Umbilical cord (tissue), 2 donors: ENCODE data around the gene GUK1. TPM values are rescaled to one million over a fixed set of nuclear protein-coding genes. Genes with fewer than 3 reads are reported as not detected.
"Not testable (repeated sequence)": the region's sequence is repeated elsewhere in the genome, so short reads cannot be mapped to it uniquely, and the experiment has no call there.

Experiments
- DNase-seq: peaks from one replicate; pipeline ENCODE4 v3.0.0-alpha.2; 2015; ENCODE audit warnings: low spot score
- total RNA-seq: library from RNA; depleted of rRNA; stranded (reverse); fragments of >200 nt; gene quantifications from one replicate; pipeline ENCODE4 v1.2.3, GENCODE V29; 2014; ENCODE audit warnings: low replicate concordance; ENCODE audit not compliant: insufficient read depth

Gene GUK1
- total RNA-seq, 1 donor from 2014 or later: 239 TPM

DNA sequence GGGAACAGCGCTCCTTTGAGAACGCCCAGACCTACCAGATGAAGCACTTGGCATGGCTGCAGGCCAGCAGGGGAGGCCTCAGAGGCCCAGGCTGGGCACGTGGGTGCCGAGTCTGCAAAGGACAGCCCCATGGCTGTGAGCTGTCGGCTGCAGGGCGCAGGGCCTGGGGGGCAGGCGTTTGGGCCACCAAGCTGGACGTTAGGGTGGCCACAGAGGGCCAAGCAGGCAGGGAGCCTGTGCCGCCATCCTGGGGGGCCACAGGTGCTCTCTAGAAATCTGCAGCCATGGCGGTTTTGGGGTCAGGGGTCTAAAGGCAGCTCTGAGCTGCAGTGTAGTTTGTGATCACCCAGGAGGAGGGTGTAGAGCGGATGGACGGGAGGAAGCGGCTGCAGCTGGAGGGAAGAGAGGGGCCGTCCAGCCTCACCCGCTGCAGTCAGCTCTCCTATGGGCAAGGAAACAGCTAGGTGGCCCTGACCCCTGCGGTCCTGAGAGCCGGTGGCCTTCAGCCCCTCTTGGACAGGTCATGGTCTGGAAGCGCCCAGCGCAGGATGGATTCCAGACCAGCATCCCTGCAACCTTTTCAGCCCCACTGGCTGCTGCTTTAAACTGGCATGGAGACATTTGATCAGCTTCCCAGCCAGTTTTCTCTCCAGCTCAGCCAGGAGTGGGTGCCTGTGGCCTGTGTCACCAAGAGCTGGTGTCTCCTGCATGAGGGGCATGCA is 36.5 kb downstream of the GUK1 start:
- DNase-seq: no peak

GRCh38 chr1:228177183-228177475 is 37.0 kb downstream of the GUK1 start:
- DNase-seq: no peak

- no peak for DNase-seq
Measured at GRCh38 chr1:228177721-228178710, 37.9 kb downstream of the GUK1 start.

- no peak for DNase-seq
Measured at GRCh38 chr1:228178737-228179684, 38.9 kb downstream of the GUK1 start.

DNA sequence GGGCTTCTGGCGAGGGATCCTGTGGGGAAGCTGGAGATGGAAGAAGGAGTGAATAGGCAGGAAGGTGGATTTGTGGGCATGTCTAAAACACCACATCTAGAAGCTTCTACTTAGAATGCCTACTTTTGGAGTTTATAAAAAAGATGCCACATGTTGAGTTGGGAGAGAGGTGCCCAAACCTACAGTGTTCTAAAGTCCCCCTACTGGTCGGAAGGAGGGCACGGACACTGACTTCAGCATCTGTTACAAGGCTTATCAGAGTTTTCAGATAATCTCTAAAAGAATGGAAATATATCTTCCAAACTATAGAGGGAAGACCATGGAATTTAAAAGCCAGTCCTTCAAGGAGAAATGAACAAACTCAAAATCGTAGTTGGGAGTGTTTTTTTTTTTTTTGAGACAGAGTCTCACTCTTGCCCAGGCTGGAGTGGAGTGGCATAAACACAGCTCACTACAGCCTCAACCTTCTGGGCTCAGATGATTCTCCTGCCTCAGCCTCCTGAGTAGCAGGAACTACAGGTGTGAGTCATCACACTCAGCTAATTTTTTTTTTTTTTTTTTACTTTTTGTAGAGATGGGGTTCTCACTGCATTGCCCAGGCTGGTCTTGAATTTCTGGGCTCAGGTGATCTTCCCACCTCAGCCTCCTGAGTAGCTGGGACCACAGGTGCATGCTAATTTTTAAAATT is 40.3 kb downstream of the GUK1 start:
- DNase-seq: no peak

DNA sequence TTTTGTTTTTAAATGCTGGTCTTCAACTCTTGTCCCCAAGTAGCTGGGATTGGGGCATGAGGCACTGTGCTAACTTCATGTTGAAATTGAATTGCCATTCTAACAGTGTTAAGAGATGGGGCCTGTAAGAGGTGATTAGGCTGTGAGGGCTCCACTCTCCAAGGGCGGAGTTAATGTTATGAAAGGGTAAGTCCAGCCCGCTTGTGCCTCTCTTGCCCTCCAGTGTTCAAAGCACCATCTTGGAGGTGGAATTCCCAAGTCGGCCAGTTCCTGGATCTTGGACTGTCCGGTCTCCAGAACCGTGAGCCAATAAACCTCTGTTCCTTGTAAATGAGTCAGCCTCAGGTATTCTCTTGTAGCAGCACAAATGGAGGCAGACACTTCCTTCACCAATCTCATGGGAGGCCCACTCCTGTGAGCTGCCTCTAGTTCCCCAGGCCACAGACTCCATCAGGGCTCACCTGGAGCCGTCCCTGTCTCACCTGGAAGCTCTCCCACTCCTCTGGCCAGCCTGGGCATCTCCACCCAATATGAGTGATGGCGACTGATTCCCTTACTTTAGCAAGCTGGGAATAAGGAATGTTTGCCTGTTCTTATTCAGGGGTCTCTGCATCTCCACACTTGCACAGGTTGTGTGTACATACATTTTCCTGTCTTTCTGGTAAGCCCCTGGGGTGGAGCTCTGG is 41.0 kb downstream of the GUK1 start:
- DNase-seq: no peak

DNA sequence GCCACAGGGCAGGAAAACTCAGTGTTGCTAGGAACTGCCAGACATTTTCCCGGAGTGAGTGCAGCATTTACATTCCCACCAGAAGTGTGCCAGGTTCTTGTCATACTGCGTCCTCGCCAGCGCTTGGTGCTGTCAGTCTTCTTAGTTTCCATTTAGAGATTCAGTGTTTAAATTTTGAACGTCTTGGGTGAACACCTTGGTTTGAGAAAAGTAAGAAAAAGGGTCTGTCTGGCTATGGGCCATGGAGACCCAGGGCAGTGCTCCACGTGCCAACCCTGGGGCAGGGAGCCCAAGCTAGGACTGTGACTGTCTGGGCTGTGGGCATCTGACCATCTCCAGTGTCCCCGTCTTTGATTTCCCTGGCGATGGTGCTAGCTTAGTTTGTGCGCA is 41.6 kb downstream of the GUK1 start:
- no peak for DNase-seq

DNA sequence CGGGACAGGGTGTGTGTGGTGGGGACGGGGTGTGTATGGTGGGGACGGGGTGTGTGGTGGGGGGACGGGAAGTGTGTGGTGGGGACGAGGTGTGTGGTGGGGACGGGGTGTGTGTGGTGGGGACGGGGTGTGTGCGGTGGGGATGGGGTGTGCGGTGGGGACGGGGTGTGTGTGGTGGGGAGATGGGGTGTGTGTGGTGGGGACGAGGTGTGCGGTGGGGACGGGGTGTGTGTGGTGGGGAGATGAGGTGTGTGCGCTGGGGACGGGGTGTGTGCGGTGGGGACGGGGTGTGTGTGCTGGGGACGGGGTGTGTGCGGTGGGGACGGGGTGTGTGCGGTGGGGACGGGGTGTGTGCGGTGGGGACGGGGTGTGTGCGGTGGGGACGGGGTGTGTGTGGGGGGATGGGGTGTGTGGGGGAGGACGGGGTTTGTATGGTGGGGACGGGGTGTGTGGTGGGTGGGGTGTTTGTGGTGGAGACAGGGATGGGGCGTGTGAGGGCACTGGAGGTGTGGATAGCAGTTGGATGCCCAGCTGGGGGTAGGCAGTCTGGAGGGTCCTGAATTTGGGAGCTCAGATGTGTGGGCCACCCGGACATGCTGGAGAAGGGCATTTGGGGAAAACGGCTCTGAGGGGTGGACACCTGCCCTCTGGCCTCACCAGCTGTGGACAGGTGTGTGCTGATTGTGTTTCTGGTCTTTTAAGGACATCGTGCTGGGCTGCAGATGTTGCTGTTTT is 42.4 kb downstream of the GUK1 start:
- no peak for DNase-seq

GRCh38 chr1:228184152-228184551 is 44.1 kb downstream of the GUK1 start:
- no peak for DNase-seq

DNA sequence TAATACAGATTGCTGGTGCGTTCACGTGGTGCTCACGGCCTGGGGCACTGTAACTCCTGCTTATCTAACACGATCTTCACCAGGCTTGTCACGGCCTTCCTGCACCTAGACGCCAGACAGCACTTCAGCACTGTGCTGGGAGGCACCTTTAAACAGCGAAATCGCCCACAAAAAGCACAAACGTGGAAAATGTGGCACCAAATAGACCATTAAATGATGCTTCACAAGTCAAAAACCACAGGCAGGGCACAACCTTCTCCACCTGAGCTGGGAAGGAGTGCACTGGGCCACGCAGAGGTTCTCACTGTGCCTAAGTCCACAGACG is 45.5 kb downstream of the GUK1 start:
- no peak for DNase-seq

- DNase-seq: not testable (repeated sequence)
Measured at GRCh38 chr1:228188249-228188648, 48.2 kb downstream of the GUK1 start.

DNA sequence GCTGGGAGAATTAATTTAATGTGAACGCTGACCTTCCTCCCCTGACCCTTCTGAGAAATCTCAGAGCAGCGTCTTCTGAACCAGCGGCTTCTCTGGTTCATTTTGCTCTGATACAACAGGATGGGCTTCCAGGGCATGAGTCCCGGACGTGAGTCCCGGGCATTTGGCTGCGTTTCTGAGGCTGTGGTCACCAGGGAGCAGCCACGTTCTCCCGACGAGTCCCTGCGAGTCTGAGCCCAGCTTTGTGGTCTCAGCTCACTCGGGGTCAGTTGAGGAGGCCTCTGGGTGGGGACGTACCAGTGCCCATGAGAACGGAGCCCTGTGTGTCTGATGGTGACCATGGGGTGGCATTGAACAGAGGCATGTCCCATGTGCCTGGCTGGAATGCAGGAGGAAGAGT is 50.1 kb downstream of the GUK1 start:
- DNase-seq: no peak

DNA sequence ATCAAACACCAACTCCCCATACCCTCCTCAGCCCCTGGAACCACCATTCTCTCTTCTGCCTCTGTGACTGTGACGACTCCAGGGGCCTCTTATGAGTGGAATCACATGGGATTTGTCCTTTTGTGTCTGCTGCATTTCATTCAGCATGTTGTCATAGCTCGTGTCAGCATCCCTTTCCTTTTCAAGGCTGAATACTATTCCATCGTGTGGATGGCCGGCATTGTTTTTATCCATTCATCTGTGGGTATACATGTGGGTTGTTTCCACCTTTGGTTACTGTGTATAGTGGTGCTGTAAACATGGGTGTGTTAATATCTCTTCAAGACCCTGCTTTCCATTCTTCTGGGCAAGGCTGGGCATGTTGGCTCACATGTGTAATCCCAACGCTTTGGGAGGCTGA is 50.7 kb downstream of the GUK1 start:
- DNase-seq: no peak

- DNase-seq: no peak
Measured at GRCh38 chr1:228194436-228194835, 54.4 kb downstream of the GUK1 start.

DNA sequence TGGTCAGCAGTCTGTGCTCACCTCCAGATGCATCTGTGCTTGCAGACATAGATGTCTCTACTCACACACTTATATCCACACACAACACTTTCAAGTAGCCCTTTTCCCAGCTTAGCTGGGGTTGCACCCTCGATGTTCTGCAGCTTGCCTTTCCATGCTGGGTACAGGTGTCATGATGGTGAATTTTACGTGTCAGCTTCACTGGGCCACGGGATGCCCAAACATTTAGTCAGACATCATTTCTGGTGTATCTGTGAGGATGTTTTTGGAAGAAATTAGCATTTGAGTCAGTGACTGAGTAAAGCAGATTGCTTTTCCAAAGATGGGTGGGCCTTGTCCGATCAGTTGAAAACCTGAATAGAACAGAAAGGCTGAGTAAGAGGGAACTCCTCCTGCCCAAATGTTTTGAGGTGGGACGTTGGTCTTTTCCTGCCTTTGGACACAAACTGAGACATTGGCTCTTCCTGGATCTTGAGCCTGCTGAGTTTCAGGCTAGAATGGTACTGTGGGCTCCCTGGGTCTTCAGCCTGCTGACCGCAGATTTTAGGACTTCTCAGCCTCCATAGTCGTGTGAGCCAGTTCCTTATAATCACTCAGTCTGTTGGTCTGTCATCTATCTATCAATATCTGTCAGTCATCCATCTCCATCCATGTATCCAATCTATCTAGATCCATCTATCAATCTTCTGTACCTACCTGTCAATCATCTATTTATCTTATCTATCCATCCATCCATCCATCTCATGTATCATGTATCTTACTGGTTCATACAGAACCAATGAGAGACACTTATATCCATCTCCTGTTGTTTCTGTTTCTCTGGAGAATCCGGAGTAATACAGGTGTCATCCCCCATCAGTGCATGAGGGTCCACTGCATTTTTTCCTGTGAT is 55.1 kb downstream of the GUK1 start:
- no peak for DNase-seq

GRCh38 chr1:228197555-228198147 is 57.6 kb downstream of the GUK1 start:
- no peak for DNase-seq
